NB4 (cell line): ENCODE results near the gene PDE8B.

ENCODE experiments used
- CTCF ChIP-seq: IDR thresholded peaks from one replicate; pipeline ENCODE4 v1.5.1; 2012; ENCODE audit warnings: low read depth, low read length
- MAX ChIP-seq: IDR thresholded peaks from 2 replicates; pipeline ENCODE4 v1.6.1; 2011; ENCODE audit warnings: low read depth, low read length
- MYC ChIP-seq: IDR thresholded peaks from 2 replicates; pipeline ENCODE4 v1.6.1; 2011; ENCODE audit warnings: low read depth, low read length
- POLR2A ChIP-seq: IDR thresholded peaks from 2 replicates; pipeline ENCODE4 v1.6.1; 2011; ENCODE audit warnings: mild to moderate bottlenecking; ENCODE audit not compliant: insufficient read length; ENCODE audit errors: extremely low read depth

DNA sequence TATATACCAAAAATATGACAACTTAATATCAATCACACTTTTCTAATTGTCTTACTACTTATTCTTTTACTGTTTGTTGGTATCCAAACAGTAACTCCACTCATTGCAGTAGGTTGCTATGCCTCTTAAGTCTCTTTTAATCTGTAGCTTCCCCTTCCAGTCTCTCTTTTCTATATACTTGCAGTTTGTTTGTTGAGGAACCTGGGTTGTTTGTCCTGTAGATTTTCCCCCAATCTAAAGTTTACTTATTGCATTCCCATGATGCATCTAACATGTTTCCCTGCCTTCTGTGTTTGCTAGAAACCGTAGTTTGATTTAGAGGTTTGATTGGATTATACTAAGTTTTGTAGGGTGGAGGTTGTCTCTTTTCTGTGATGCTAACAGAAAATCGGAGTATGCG is 10.6 kb downstream of the PDE8B start:
- no peak for TF ChIP-seq POLR2A
- TF ChIP-seq CTCF, result no peak
- no peak for TF ChIP-seq MYC
- no peak for TF ChIP-seq MAX
